Astrocyte of the spinal cord (primary cell): ENCODE data around the gene AMBP.
A peak's percentile ranks its signal among the peaks of the same experiment; 100 is the strongest.
"Not testable (repeated sequence)": the region's sequence is repeated elsewhere in the genome, so short reads cannot be mapped to it uniquely, and the experiment has no call there.

Experiments used
- DNase-seq: peaks from one replicate; pipeline ENCODE4 v3.0.0; 2011; ENCODE audit warnings: low read depth, low spot score
- H3K4me3 ChIP-seq: 2 replicates; pipeline ENCODE4 v1.5.1; 2011; ENCODE audit warnings: low read depth, mild to moderate bottlenecking, low read length, moderate library complexity
- in situ Hi-C: cut with HindIII; loops from 2 replicates; pipeline ENCODE4 v1.10.0; 2017; ENCODE audit warnings: low sequenced_read_pairs
- TF ChIP-seq, protein P1 (sequence below): IDR thresholded peaks from 2 replicates; pipeline ENCODE4 v1.5.1; 2012; ENCODE audit warnings: low read depth, mild to moderate bottlenecking, low read length, inconsistent platforms

AMBP gene

DNA sequence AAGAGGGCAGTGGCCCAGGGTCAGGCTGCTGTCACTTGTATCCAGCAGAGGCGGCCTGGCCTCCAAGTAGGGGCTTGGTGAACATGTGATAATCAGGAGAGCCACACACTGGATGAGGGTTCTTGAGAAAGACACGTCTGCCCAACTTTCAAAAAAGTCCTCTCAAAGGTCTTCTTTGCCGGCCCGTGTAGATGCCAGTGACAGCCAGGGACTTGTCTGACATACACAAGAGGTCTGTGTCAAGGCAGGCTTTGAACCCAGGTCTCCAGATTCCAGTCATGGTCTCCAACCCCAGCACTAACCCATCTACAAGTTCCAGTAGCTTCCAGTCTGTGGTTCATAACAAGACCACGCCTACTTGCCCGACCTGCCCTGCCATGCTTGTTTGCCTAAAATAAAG lies 7.9 kb upstream of the AMBP start:
- no peak overlapping the region for H3K4me3 ChIP-seq
- DNase-seq, result no peak
- in situ Hi-C loops, result no loop called here
- TF ChIP-seq, protein P1, sequence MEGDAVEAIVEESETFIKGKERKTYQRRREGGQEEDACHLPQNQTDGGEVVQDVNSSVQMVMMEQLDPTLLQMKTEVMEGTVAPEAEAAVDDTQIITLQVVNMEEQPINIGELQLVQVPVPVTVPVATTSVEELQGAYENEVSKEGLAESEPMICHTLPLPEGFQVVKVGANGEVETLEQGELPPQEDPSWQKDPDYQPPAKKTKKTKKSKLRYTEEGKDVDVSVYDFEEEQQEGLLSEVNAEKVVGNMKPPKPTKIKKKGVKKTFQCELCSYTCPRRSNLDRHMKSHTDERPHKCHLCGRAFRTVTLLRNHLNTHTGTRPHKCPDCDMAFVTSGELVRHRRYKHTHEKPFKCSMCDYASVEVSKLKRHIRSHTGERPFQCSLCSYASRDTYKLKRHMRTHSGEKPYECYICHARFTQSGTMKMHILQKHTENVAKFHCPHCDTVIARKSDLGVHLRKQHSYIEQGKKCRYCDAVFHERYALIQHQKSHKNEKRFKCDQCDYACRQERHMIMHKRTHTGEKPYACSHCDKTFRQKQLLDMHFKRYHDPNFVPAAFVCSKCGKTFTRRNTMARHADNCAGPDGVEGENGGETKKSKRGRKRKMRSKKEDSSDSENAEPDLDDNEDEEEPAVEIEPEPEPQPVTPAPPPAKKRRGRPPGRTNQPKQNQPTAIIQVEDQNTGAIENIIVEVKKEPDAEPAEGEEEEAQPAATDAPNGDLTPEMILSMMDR, result no peak

DNA sequence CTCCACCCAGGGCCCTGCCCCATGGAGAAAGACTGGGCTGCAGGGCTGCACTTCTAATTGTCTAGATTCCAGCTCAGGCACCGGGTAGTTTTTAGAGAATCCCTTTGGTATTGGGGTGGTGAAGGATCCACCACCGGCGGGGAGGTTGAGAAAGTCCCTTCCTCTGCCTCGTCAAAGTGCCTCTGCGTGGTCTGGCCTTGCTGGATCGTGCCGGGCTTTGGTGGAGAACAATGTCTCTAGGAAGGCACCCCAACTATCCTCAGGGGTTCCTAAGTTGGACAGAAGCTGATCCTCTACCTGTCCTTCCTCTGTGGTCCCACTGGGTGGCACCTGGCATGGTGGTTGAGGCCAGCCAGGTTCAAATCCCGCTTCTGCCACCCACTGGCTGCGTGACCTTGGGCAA lies 7.3 kb upstream of the AMBP start:
- TF ChIP-seq, protein P1, result no peak
- no peak for DNase-seq
- H3K4me3 ChIP-seq, result no peak overlapping the region
- in situ Hi-C loops, result no loop called here

DNA sequence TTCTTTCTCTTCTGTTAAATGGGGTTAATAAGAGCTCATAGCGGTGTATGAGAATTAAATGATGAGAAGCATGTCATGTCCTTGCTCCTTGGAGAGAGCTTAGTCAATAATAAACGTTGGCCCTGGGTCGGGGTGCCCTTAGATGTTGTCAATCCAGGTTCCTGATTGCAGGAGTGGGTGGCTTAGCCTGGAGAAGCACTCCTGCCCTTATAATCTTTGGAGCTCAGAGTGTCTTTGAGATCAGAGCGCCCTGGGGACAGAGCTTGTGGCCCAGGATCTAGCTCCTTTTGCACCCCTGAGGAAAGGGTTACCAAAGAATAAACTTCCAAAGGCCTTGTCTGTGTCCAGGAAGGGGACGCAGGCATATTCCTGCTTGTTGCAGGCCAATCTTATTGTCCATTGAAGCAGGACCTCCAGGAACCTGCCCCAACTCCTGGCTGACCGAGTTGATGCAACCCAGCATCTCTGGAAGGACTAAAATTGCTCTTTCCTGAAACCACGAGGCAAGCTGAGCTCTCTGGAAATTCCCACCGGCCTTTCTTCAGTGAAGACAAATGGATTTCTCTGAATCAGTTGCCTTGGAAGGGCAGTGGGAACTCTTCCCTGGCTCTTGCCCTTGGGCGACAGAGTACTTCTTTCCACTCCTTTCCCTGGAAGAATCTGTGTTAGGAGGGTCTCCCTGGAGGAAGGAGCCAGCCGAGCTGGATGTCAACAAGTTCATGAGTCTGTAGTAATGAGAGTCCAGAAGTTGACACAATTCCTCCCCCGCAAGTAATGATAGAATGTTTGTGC lies 6.4 kb upstream of the AMBP start:
- in situ Hi-C loops, result no loop called here
- no peak for DNase-seq
- TF ChIP-seq, protein P1, result no peak
- no peak overlapping the region for H3K4me3 ChIP-seq

DNA sequence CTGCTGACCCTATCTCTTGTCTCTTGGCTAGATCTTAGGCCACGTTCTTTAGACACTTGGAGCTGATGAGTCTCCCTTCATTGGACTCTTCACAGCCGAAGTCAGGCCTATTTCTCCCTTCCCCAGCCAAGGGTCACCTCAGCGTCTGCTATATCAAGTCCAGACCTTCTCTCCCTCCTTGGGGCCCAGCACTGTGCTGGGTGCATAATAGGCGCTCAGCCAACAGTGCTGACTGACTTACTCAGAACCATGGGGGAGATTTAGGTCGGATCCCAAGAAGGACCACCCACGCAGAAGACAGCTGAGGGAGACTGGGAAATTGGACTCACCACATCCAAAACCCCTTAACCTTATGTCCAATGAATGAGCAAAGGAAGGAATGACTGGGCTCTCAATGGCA lies 5.6 kb upstream of the AMBP start:
- no peak for DNase-seq
- in situ Hi-C loops, result no loop called here
- H3K4me3 ChIP-seq, result no peak overlapping the region
- TF ChIP-seq, protein P1, result no peak

DNA sequence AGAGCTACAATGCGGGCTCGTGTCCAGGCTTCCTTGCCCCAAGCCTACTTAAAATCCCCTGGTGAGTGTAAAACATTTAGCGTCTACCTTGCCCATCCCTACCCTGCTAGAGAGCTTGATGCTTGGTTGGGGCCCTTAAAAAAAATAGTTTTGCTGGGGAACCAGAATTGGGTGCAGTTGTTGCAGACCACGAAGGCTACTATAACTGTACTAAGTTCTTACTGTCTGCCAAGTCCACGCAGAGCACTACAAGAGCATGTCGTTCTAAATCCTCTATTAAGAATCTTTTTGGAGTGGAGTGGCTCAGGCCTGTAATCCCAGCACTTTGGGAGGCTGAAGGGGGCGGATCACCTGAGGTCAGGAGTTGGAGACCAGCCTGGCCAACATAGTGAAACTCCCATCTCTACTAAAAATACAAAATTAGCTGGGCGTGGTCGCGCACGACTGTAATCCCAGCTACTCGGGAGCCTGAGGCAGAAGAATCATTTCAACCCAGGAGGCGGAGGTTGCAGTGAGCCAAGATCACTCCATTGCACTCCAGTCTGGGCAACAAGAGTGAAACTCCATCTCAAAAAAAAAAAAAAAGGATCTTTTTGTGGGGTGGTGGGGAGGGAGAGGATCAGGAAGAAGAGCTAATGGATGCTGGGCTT lies 4.8 kb upstream of the AMBP start:
- H3K4me3 ChIP-seq, DNase-seq, in situ Hi-C loops: not testable (repeated sequence)

DNA sequence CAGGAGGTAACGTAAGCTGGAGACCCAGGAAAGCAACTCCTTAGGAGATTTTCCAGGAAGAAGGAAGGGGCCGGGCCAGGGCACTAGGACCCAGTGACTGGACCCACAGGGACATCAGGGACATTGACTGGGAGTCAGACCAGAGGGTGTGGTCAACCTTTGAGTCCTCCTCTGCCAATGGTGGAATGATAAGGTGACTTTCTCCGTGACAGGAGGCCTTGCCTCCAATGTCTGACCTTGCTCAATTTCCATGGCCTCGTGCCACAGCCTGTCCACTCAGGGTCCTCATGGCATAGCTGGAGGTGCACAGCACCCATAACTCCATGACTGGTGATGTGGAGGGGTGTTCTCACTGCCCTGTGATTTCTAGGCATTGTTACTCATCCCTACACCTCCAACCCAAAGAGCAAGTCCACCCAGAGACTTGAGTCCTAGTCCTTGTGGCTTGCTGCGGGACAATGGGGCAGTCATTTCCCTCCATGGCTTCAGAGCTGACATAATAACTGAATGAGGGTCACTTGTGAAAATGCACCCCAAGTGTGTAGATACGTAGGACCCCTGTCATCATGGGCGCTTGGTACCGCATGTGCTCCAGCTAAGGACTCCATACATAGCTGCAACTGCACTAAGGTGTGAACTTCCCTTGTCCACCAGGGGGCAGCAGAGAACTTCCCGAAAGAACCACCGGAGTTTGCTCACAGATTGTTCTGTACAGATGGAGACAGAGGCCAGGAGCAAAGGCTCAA lies 4.1 kb upstream of the AMBP start:
- no peak overlapping the region for H3K4me3 ChIP-seq
- in situ Hi-C loops, result no loop called here
- TF ChIP-seq, protein P1, result peak; percentile 93
- DNase-seq, result peak; percentile 85
